ENCODE data around the gene USP17L30. TPM values are rescaled to one million over a fixed set of nuclear protein-coding genes. Genes with fewer than 3 reads are reported as not detected.

Gene USP17L30

GRCh38 chr4:9409793-9410192 lies 46.9 kb downstream of the USP17L30 start:
- no peak overlapping the region for H2AK5ac ChIP-seq (ENCODE audit: low read length, severe bottlenecking)
- no peak overlapping the region for H2BK5ac ChIP-seq (ENCODE audit: low read depth, low read length, poor library complexity, severe bottlenecking)
- no peak overlapping the region for H3K27ac ChIP-seq (ENCODE audit: low read length, poor library complexity, severe bottlenecking)
- H2BK15ac ChIP-seq (ENCODE audit: low read depth, poor library complexity, severe bottlenecking) = no peak overlapping the region
- H3K4me2 ChIP-seq (ENCODE audit: low read length, poor library complexity, severe bottlenecking) = no peak overlapping the region
- no peak overlapping the region for H2BK120ac ChIP-seq (ENCODE audit: low read depth, low read length)
- DNase-seq = no peak
- H3K9ac ChIP-seq (ENCODE audit: low read length) = no peak overlapping the region
- no peak overlapping the region for H2BK12ac ChIP-seq (ENCODE audit: low read length in 2 of 2)
- H3K14ac ChIP-seq (ENCODE audit: low read length in 2 of 2) = no peak overlapping the region
- no peaks in the 10 kb centered on the region for H3K9me3 ChIP-seq (ENCODE audit: control insufficient read depth, low read length)
- no peak overlapping the region for H4K8ac ChIP-seq (ENCODE audit: low read length)
- H3K4me1 ChIP-seq (ENCODE audit: control insufficient read depth, insufficient read depth, low read depth, low read length) = no peaks in the 10 kb centered on the region
- H3K36me3 ChIP-seq (ENCODE audit: control insufficient read depth in 1 of 2, insufficient read depth in 2 of 2, low read depth in 1 of 2, low read length in 2 of 2) = no peaks in the 10 kb centered on the region
- WGBS = 53% methylated on average over 5 of the region's 13 CpGs
- H3K4ac ChIP-seq (ENCODE audit: low read depth in 1 of 2, low read length in 2 of 2) = no peak overlapping the region
- H3K4me3 ChIP-seq (ENCODE audit: insufficient read depth in 1 of 2, low read depth in 1 of 2, low read length in 2 of 2) = no peak overlapping the region
- H3K79me1 ChIP-seq (replicated peaks; ENCODE audit: low read length, poor library complexity, severe bottlenecking) = no peaks in the 10 kb centered on the region
- no peak overlapping the region for H3K23ac ChIP-seq (ENCODE audit: low read length in 2 of 2)
- H3K18ac ChIP-seq (ENCODE audit: low read depth in 1 of 2, low read length in 2 of 2) = no peak overlapping the region
- H4K91ac ChIP-seq (ENCODE audit: low read length) = no peak overlapping the region
- H2AFZ ChIP-seq (ENCODE audit: low read depth, low read length) = no peak overlapping the region
- no peaks in the 10 kb centered on the region for H3K27me3 ChIP-seq (ENCODE audit: control insufficient read depth in 1 of 2, insufficient read depth in 1 of 2, low read length in 2 of 2)

Small RNA genes within 50 kb of the gene (small RNA-seq; reads per million reads assigned to genes)
- gene RNA5SP153 (ENCODE audit: low read depth) = not detected
